ENCODE data around the gene C5orf46. TPM values are rescaled to one million over a fixed set of nuclear protein-coding genes. Genes with fewer than 3 reads are reported as not detected.

C5orf46 gene
- polyA plus RNA-seq, 3 donors: not detected

DNA sequence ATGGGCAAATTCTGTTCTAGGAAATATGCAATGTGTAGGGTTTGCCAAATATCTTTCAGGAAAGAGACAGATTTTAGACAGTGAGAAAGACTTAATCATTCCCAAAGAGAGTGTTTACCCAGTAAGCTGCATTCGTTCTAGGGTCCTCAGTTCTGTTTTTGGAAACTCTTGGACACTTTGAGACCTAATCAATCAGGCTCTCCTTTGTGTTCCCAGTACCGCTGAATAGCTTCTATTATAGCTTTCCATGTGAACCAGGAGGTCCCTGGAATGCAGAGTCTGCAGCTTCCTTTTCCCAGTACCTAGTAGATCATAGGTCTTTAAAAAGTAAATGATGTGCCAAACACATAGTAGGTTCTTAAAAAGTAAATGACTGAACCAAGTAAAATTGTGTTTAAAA lies 63.5 kb downstream of the C5orf46 start:
- Mint-ChIP-seq H3K4me1 (no peaks in the 10 kb centered on the region), H3K27me3 (ENCODE audit: low read depth in 3 of 3) (peaks cover 0 to 2% (median 2%) of the 10 kb centered on the region in 3 donors), H3K27ac (no peak overlapping the region), H3K4me3 (no peak overlapping the region), H3K9me3 (peaks cover 0 to 4% (median 0%) of the 10 kb centered on the region in 7 donors), H3K36me3 (no peaks in the 10 kb centered on the region)
- Histone ChIP-seq H3K79me2 (ENCODE audit: insufficient read depth, low read length) (no peaks in the 10 kb centered on the region), H3K4me3 (replicated peaks in 1 of 3; ENCODE audit: low read depth in 2 of 3, low read length in 3 of 3) (no peak overlapping the region), H3K4me2 (replicated peaks; ENCODE audit: extremely low read depth, low read length, poor library complexity, severe bottlenecking) (no peak overlapping the region), H3K9ac (ENCODE audit: insufficient read depth, low read length, poor library complexity, severe bottlenecking) (no peak overlapping the region), H3K4me1 (ENCODE audit: control insufficient read depth in 1 of 2, insufficient read depth in 2 of 2, low read length in 2 of 2) (no peaks in the 10 kb centered on the region), H4K20me1 (ENCODE audit: insufficient read depth, low read length) (no peaks in the 10 kb centered on the region), H3K27me3 (ENCODE audit: control insufficient read depth in 2 of 2, insufficient read depth in 2 of 2, low read length in 2 of 2) (no peaks in the 10 kb centered on the region), H3K9me3 (replicated peaks in 1 of 2; ENCODE audit: control insufficient read depth in 1 of 2, insufficient read depth in 1 of 2, low read length in 2 of 2) (no peaks in the 10 kb centered on the region), H3K36me3 (replicated peaks in 1 of 2; ENCODE audit: control insufficient read depth in 1 of 2, insufficient read depth in 2 of 2, low read length in 2 of 2) (no peaks in the 10 kb centered on the region), H2AFZ (ENCODE audit: insufficient read depth, low read depth, low read length, poor library complexity, severe bottlenecking) (no peak overlapping the region), H3K27ac (ENCODE audit: low read depth in 1 of 2, low read length in 2 of 2) (no peak overlapping the region)
- 78% methylated on average over 1 of the region's 2 CpGs for WGBS (ENCODE audit: insufficient coverage)
- intact Hi-C loops (cut with micrococcal nuclease): no loop called here
- no peak for DNase-seq
- TF ChIP-seq, protein P1, sequence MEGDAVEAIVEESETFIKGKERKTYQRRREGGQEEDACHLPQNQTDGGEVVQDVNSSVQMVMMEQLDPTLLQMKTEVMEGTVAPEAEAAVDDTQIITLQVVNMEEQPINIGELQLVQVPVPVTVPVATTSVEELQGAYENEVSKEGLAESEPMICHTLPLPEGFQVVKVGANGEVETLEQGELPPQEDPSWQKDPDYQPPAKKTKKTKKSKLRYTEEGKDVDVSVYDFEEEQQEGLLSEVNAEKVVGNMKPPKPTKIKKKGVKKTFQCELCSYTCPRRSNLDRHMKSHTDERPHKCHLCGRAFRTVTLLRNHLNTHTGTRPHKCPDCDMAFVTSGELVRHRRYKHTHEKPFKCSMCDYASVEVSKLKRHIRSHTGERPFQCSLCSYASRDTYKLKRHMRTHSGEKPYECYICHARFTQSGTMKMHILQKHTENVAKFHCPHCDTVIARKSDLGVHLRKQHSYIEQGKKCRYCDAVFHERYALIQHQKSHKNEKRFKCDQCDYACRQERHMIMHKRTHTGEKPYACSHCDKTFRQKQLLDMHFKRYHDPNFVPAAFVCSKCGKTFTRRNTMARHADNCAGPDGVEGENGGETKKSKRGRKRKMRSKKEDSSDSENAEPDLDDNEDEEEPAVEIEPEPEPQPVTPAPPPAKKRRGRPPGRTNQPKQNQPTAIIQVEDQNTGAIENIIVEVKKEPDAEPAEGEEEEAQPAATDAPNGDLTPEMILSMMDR (IDR thresholded peaks at IDR 0.05): no peak

Other genes with a start within 250 kb of the C5orf46 start
- under 1 TPM in 1 of 3 donors, not detected in 2; 0.02 TPM for gene JAKMIP2, start 123.8 kb downstream of the C5orf46 start, polyA plus RNA-seq
- gene SPINK1, start 74.9 kb downstream of the C5orf46 start, polyA plus RNA-seq: not detected
- 10 to 100 TPM in 1 of 3 donors, 1 to 10 TPM in 2; 1.3 to 15.9 (median 9.3) TPM for gene SCGB3A2, start 27.8 kb downstream of the C5orf46 start, polyA plus RNA-seq
- not detected for gene SPINK5, start 157.4 kb upstream of the C5orf46 start, polyA plus RNA-seq